C4-2B (cell line): Measurements from ENCODE around the gene NPC1.

ENCODE experiments used
- ZFX ChIP-seq: fragments of 450-650 bp; IDR thresholded peaks from 2 replicates; pipeline ENCODE4 v1.6.1; 2017
- TF ChIP-seq, protein P1 (sequence below): fragments of 450-650 bp; conservative IDR thresholded peaks from 2 replicates; pipeline ENCODE4 v1.5.1; 2017; ENCODE audit warnings: mild to moderate bottlenecking

- TF ChIP-seq, protein P1, sequence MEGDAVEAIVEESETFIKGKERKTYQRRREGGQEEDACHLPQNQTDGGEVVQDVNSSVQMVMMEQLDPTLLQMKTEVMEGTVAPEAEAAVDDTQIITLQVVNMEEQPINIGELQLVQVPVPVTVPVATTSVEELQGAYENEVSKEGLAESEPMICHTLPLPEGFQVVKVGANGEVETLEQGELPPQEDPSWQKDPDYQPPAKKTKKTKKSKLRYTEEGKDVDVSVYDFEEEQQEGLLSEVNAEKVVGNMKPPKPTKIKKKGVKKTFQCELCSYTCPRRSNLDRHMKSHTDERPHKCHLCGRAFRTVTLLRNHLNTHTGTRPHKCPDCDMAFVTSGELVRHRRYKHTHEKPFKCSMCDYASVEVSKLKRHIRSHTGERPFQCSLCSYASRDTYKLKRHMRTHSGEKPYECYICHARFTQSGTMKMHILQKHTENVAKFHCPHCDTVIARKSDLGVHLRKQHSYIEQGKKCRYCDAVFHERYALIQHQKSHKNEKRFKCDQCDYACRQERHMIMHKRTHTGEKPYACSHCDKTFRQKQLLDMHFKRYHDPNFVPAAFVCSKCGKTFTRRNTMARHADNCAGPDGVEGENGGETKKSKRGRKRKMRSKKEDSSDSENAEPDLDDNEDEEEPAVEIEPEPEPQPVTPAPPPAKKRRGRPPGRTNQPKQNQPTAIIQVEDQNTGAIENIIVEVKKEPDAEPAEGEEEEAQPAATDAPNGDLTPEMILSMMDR = no peak
- TF ChIP-seq ZFX = no peak
Measured at GRCh38 chr18:23573020-23573419, 13.3 kb downstream of the NPC1 start.
